Activated naive CD4-positive, alpha-beta T cell treated with anti-CD3 and anti-CD28 coated beads for 36 hours (primary cell): Measurements from ENCODE around the gene PDSS1. TPM values are rescaled to one million over a fixed set of nuclear protein-coding genes. Genes with fewer than 3 reads are reported as not detected.

Source experiments
- CTCF ChIA-PET: fragments of 350-600 bp; sonication (Branson Sonifier 250); formaldehyde crosslinking; loops from one replicate; lab custom pipeline; 2021; ENCODE audit warnings: antibody characterized with exemption; lab: Charles Lee
- DNase-seq: peaks from one replicate; pipeline ENCODE4 v3.0.0-alpha.2; 2020
- H3K27ac Mint-ChIP-seq: one replicate; pipeline ENCODE4 v1.8.0; 2021; ENCODE audit warnings: mild to moderate bottlenecking, mixed read lengths
- H3K27me3 Mint-ChIP-seq: one replicate; pipeline ENCODE4 v1.8.0; 2021; ENCODE audit warnings: low read depth, mixed read lengths
- H3K36me3 Mint-ChIP-seq: one replicate; pipeline ENCODE4 v1.8.0; 2021; ENCODE audit warnings: low read depth, mixed read lengths
- H3K4me1 Mint-ChIP-seq: one replicate; pipeline ENCODE4 v1.8.0; 2021; ENCODE audit warnings: low read depth, mixed read lengths
- H3K4me3 Mint-ChIP-seq: one replicate; pipeline ENCODE4 v1.8.0; 2021; ENCODE audit warnings: mild to moderate bottlenecking, moderate library complexity, mixed read lengths
- H3K9me3 Mint-ChIP-seq: one replicate; pipeline ENCODE4 v1.8.0; 2021; ENCODE audit warnings: mixed read lengths
- intact Hi-C: fragments of 100-400 bp; cut with micrococcal nuclease; formaldehyde crosslinking; loops from one replicate; pipeline ENCODE4 v1.15.1; 2023
- total RNA-seq, 2 experiments: library from RNA; stranded (reverse); gene quantifications; one replicate each; pipeline ENCODE4 v1.2.3, GENCODE V29; 2021

Gene PDSS1
- total RNA-seq, 2 experiments from 2014 or later = 14.5 to 16.0 TPM

DNA sequence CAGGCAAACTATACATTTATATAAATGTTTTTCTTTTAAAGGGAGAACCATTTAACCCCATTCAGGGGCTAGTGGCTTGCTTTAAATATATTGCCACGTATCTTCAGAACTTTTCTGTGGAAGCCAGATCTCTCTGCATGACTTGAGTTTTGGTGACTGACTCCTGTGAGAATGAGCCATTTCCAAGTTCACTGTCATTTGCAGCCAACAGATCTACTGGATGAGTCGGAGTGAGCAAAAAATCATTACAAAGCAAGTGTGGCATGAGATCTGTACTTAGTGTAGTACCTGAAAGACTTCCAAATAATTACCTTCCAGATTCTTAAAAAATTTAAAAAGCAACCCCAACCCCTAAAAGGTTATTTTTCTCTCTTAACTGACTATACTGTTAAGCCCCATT lies 45.6 kb downstream of the PDSS1 start:
- DNase-seq = no peak
- Mint-ChIP-seq H3K4me3 (no peak overlapping the region), H3K4me1 (peaks cover 25% of the 10 kb centered on the region), H3K36me3 (peaks cover 57% of the 10 kb centered on the region), H3K27me3 (no peaks in the 10 kb centered on the region), H3K9me3 (no peaks in the 10 kb centered on the region), H3K27ac (peak overlapping the region; percentile 20)
- intact Hi-C loops = no loop called here
- CTCF ChIA-PET = interaction anchor here (1.0 to 1.1 kb wide), 2 partner anchors 17 to 139 kb away, joined by 3 to 4 read pairs; no protein-coding TSS in a partner anchor

DNA sequence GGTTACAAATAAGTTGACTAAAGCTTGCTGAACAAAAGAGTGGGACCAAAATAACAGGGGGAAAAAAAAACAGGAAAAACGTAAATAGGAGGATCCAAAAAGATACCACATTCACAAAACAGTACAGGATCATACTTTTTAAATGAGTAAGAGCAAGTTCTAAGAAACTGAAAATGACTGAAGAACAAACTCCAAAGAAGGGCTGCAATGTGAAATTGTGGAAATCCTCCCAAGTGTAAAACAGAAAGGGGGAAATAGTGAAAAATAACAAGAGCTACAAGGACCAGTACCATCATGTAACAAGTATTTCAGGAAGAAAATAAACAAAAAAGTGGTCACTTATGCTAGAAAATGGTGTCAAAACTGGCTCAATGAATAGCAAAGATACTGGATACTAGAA lies 46.3 kb downstream of the PDSS1 start:
- intact Hi-C loops = no loop called here
- peaks cover 24% of the 10 kb centered on the region for H3K4me1 Mint-ChIP-seq

GRCh38 chr10:26746061-26746460 lies 48.6 kb downstream of the PDSS1 start:
- DNase-seq = no peak
- Mint-ChIP-seq H3K36me3 (peaks cover 40% of the 10 kb centered on the region), H3K4me3 (no peak overlapping the region), H3K27me3 (no peaks in the 10 kb centered on the region), H3K9me3 (no peaks in the 10 kb centered on the region), H3K27ac (peak overlapping the region; percentile 50), H3K4me1 (peaks cover 16% of the 10 kb centered on the region)
- intact Hi-C loops = no loop called here
- CTCF ChIA-PET = interaction anchor here (0.6 to 1.2 kb wide), 3 partner anchors 12 to 122 kb away, joined by 3 to 4 read pairs (median 4); no protein-coding TSS in a partner anchor

More for the DNA sequence above, 46.3 kb downstream of the PDSS1 start:
- CTCF ChIA-PET = interaction anchor here (1.0 to 1.1 kb wide), 2 partner anchors 18 to 139 kb away, joined by 3 to 4 read pairs; no protein-coding TSS in a partner anchor
- H3K36me3 Mint-ChIP-seq = peaks cover 56% of the 10 kb centered on the region
- DNase-seq = no peak
- H3K9me3 Mint-ChIP-seq = no peaks in the 10 kb centered on the region
- no peak overlapping the region for H3K4me3 Mint-ChIP-seq
- peak overlapping the region; percentile 71 for H3K27ac Mint-ChIP-seq
- no peaks in the 10 kb centered on the region for H3K27me3 Mint-ChIP-seq

GRCh38 chr10:26755443-26755903 lies 58.0 kb downstream of the PDSS1 start:
- H3K27me3 Mint-ChIP-seq = no peaks in the 10 kb centered on the region
- no peak overlapping the region for H3K4me3 Mint-ChIP-seq
- intact Hi-C loops = no loop called here
- peaks cover 5% of the 10 kb centered on the region for H3K4me1 Mint-ChIP-seq
- no peak for DNase-seq
- peak overlapping the region; percentile 55 for H3K27ac Mint-ChIP-seq
- H3K36me3 Mint-ChIP-seq = peaks cover 6% of the 10 kb centered on the region
- H3K9me3 Mint-ChIP-seq = no peaks in the 10 kb centered on the region
- CTCF ChIA-PET = interaction anchor here (0.7 to 1.0 kb wide), 2 partner anchors 29 to 199 kb away, joined by 4 to 6 read pairs; no protein-coding TSS in a partner anchor

- DNase-seq = no peak
- CTCF ChIA-PET = interaction anchor here (0.6 to 1.0 kb wide), 2 partner anchors 33 to 272 kb away, joined by 3 to 7 read pairs; no protein-coding TSS in a partner anchor
- Mint-ChIP-seq H3K36me3 (peaks cover 6% of the 10 kb centered on the region), H3K4me3 (no peak overlapping the region), H3K27ac (peak overlapping the region; percentile 10), H3K27me3 (no peaks in the 10 kb centered on the region), H3K4me1 (peaks cover 5% of the 10 kb centered on the region), H3K9me3 (no peaks in the 10 kb centered on the region)
- intact Hi-C loops = no loop called here
Measured at GRCh38 chr10:26759008-26759407, 61.5 kb downstream of the PDSS1 start.

GRCh38 chr10:26765549-26765948 lies 68.0 kb downstream of the PDSS1 start:
- intact Hi-C loops = no loop called here
- no peaks in the 10 kb centered on the region for H3K27me3 Mint-ChIP-seq
- peaks cover 3% of the 10 kb centered on the region for H3K4me1 Mint-ChIP-seq
- no peak overlapping the region for H3K4me3 Mint-ChIP-seq
- no peaks in the 10 kb centered on the region for H3K9me3 Mint-ChIP-seq
- no peak overlapping the region for H3K27ac Mint-ChIP-seq
- CTCF ChIA-PET = no interaction called here
- peaks cover 7% of the 10 kb centered on the region for H3K36me3 Mint-ChIP-seq
- no peak for DNase-seq

DNA sequence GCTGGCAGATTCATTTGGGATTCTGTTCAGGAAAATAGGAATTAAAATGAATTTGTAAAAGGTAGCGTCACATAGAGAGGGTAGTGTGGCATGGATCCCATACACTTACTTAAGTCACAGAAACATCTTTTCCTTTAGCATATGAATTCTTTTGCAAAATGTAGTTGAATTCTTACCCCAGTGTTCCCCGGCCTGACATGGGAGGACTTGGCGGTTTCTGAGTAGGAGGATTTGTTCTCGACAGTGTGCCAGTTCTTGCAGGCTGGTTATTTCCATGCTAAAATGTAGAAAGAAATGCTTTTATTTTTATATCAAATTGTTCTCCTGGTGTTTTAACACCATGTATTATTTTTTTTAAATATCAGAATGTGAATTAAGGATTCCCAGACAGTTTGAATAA lies 72.6 kb downstream of the PDSS1 start:
- CTCF ChIA-PET = no interaction called here
- H3K36me3 Mint-ChIP-seq = peaks cover 8% of the 10 kb centered on the region
- intact Hi-C loops = no loop called here
- H3K27me3 Mint-ChIP-seq = no peaks in the 10 kb centered on the region
- H3K9me3 Mint-ChIP-seq = no peaks in the 10 kb centered on the region
- H3K4me1 Mint-ChIP-seq = peaks cover 25% of the 10 kb centered on the region
- no peak overlapping the region for H3K27ac Mint-ChIP-seq
- no peak for DNase-seq
- H3K4me3 Mint-ChIP-seq = no peak overlapping the region

GRCh38 chr10:26773633-26774032 lies 76.1 kb downstream of the PDSS1 start:
- H3K27me3 Mint-ChIP-seq = no peaks in the 10 kb centered on the region
- peaks cover 7% of the 10 kb centered on the region for H3K36me3 Mint-ChIP-seq
- no peaks in the 10 kb centered on the region for H3K9me3 Mint-ChIP-seq
- H3K4me3 Mint-ChIP-seq = no peak overlapping the region
- H3K27ac Mint-ChIP-seq = no peak overlapping the region
- DNase-seq = no peak
- CTCF ChIA-PET = no interaction called here
- intact Hi-C loops = no loop called here
- peaks cover 43% of the 10 kb centered on the region for H3K4me1 Mint-ChIP-seq

DNA sequence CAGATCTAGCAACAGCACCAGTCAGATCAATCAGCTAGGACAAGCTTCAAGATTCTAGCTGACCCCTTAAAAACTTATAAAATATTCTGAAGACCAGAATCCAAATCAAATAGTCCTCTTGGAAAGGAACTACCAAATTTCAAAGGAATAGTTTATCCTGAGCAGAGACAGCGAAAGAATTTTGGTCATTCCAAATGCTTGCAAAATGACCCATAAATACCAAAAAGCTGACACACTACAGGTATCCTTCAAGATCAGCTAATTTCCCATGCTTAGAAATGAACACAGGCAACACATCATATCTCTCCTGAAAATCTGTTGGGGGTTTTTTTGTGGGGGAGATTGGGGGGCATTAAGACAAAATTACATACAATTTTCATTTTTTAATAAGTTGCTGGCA lies 78.8 kb downstream of the PDSS1 start:
- Mint-ChIP-seq H3K4me1 (peaks cover 61% of the 10 kb centered on the region), H3K4me3 (no peak overlapping the region), H3K27me3 (no peaks in the 10 kb centered on the region), H3K27ac (no peak overlapping the region), H3K9me3 (no peaks in the 10 kb centered on the region), H3K36me3 (peaks cover 2% of the 10 kb centered on the region)
- intact Hi-C loops = no loop called here
- DNase-seq = no peak
- CTCF ChIA-PET = interaction anchor here (0.7 kb wide), 1 partner anchor 41 kb away, joined by 4 read pairs; no protein-coding TSS in a partner anchor

DNA sequence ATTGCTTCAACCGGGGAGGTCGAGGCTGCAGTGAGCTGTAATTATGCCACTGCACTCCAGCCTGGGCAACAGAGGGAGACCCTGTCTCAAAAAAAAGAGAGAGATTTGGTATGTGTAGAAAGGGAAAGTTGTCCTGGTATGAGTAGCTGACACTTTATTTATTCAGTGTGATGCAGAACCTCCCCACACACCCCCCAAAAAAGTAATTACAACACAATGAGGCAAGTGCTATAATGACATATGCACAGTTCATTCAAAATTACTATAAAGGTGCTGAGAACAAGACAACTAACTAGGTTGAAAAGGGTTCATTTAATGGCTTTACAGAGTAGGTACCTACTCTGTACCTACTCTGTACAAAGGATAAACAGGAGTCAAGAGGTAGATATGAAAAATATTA lies 80.2 kb downstream of the PDSS1 start:
- peaks cover 71% of the 10 kb centered on the region for H3K4me1 Mint-ChIP-seq
- no peak overlapping the region for H3K27ac Mint-ChIP-seq
- no peak overlapping the region for H3K4me3 Mint-ChIP-seq
- H3K9me3 Mint-ChIP-seq = no peaks in the 10 kb centered on the region
- H3K27me3 Mint-ChIP-seq = no peaks in the 10 kb centered on the region
- peaks cover 2% of the 10 kb centered on the region for H3K36me3 Mint-ChIP-seq
- CTCF ChIA-PET = interaction anchor here (1.0 kb wide), 1 partner anchor 83 kb away, joined by 3 read pairs; the partner anchor contains the start of gene ABI1
- DNase-seq = no peak
- intact Hi-C loops = no loop called here

DNA sequence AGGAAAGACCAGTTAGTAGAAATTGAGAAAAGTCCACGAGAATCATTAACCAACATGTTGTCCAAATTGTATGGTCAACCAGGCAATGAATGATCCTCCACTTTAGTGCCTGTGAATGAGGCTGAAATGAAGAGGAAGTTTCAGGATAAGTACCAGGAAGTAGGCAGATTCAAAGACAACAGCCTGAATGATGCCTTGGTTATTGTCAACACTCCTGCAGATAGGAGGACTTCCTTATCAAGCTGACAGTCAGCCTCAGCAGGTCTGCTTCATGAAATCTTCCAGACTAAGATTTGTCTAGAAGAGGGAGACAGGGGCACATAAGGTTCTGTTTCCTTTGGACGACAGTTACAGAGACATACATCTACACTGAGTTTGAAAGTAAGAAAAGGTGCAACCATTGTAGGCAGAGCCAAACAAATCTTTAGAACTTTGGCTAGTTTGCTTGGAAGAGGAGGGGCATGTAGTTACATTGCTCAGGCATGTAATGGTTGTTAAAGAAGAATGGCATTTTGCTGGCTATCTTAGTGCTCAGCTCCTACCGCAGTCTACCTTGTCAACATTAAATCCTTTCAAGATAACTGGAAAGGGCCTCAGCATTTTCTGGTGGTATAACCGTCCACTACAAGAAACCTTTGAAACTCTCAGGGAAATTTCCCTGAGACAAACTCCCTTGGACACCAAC lies 81.8 kb downstream of the PDSS1 start:
- Mint-ChIP-seq H3K27me3 (no peaks in the 10 kb centered on the region), H3K9me3 (no peaks in the 10 kb centered on the region), H3K4me1 (peaks cover 75% of the 10 kb centered on the region), H3K27ac (no peak overlapping the region), H3K4me3 (no peak overlapping the region), H3K36me3 (peaks cover 5% of the 10 kb centered on the region)
- intact Hi-C loops = no loop called here
- DNase-seq = no peak
- CTCF ChIA-PET = no interaction called here

DNA sequence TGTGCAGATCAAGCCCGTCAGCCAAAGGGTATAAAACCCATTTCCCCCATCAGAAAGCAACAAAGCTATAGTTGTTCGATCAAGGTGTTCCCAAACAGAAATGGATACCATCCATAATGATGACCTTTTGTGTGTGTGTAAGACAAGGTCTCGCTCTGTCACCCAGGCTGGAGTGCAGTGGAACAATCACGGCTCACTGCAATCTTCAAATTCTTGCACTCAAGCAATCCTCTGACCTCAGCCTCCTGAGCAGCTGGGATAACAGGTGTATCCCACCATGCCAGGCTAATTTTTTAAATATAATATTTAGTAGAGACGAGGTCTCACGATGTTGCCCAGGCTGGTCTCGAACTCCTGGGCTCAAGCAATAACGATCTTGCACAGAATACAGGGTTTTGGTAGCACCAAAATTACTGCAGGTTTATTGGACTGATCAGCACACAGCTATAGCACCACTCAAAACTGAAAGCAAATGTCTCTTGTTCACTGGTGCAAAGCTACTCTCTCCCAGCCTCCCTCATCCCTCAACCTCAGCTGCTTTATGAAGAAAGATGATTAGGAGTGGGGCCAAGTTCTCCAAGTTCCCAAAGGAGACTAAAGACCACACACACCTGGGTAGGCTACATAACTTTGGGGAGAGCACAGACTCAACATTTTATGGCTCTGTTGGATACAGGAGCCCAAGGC lies 82.7 kb downstream of the PDSS1 start:
- intact Hi-C loops = loop anchor here (2.0 to 5.0 kb wide), 2 partner anchors 293 to 321 kb away; partner anchors contain the start of gene ANKRD26
- H3K9me3 Mint-ChIP-seq = no peaks in the 10 kb centered on the region
- H3K4me3 Mint-ChIP-seq = no peak overlapping the region
- CTCF ChIA-PET = interaction anchor here (1.1 to 1.8 kb wide), 3 partner anchors 19 to 53 kb away, joined by 3 to 4 read pairs (median 4); no protein-coding TSS in a partner anchor
- DNase-seq = no peak
- peak overlapping the region; percentile 86 for H3K27ac Mint-ChIP-seq
- H3K36me3 Mint-ChIP-seq = peaks cover 5% of the 10 kb centered on the region
- H3K4me1 Mint-ChIP-seq = peaks cover 80% of the 10 kb centered on the region
- H3K27me3 Mint-ChIP-seq = no peaks in the 10 kb centered on the region
